NCI-H2227 (cell line): Measurements from ENCODE around the gene WNT5A.
A peak's percentile ranks its signal among the peaks of the same experiment; 100 is the strongest.

Source experiments
- DNase-seq: peaks from one replicate; lab custom pipeline; 2025; ENCODE audit not compliant: unreplicated experiment; lab: John Stamatoyannopoulos, UW

The WNT5A gene

GRCh38 chr3:55452886-55453285, 34.2 kb downstream of the WNT5A start:
- no peak for DNase-seq

GRCh38 chr3:55449527-55449926, 37.6 kb downstream of the WNT5A start:
- DNase-seq, result no peak

GRCh38 chr3:55446850-55447249, 40.3 kb downstream of the WNT5A start:
- DNase-seq, result no peak

- no peak for DNase-seq
Measured at GRCh38 chr3:55445551-55445950, 41.6 kb downstream of the WNT5A start.

- DNase-seq, result no peak
Measured at GRCh38 chr3:55443346-55443745, 43.8 kb downstream of the WNT5A start.

- DNase-seq, result no peak
Measured at GRCh38 chr3:55442861-55443260, 44.2 kb downstream of the WNT5A start.

- DNase-seq, result no peak
Measured at GRCh38 chr3:55441499-55441898, 45.6 kb downstream of the WNT5A start.

GRCh38 chr3:55440104-55440708, 46.9 kb downstream of the WNT5A start:
- DNase-seq, result no peak

GRCh38 chr3:55439657-55440056, 47.4 kb downstream of the WNT5A start:
- no peak for DNase-seq

GRCh38 chr3:55436644-55437043, 50.5 kb downstream of the WNT5A start:
- DNase-seq, result no peak

- no peak for DNase-seq
Measured at GRCh38 chr3:55435491-55435890, 51.6 kb downstream of the WNT5A start.

GRCh38 chr3:55434789-55435188, 52.3 kb downstream of the WNT5A start:
- DNase-seq, result peak; percentile 18

GRCh38 chr3:55431041-55431440, 56.1 kb downstream of the WNT5A start:
- no peak for DNase-seq

GRCh38 chr3:55427739-55428138, 59.4 kb downstream of the WNT5A start:
- no peak for DNase-seq

GRCh38 chr3:55426486-55426885, 60.6 kb downstream of the WNT5A start:
- DNase-seq, result no peak

GRCh38 chr3:55423782-55424181, 63.3 kb downstream of the WNT5A start:
- no peak for DNase-seq

GRCh38 chr3:55417211-55417610, 69.9 kb downstream of the WNT5A start:
- no peak for DNase-seq

- no peak for DNase-seq
Measured at GRCh38 chr3:55416331-55416821, 70.7 kb downstream of the WNT5A start.
